NCI-H526 (cell line): ENCODE data around the gene IGLL5.
"Not testable (repeated sequence)": the region's sequence is repeated elsewhere in the genome, so short reads cannot be mapped to it uniquely, and the experiment has no call there.

ENCODE experiments used
- DNase-seq, 2 experiments: peaks; one replicate each; lab custom pipeline; 2025; lab: John Stamatoyannopoulos, UW

IGLL5 gene

GRCh38 chr22:22914726-22915669 is 27.4 kb downstream of the IGLL5 start:
- no peak for DNase-seq

- DNase-seq = no peak
Measured at GRCh38 chr22:22915670-22916035, 28.0 kb downstream of the IGLL5 start.

- no peak for DNase-seq
Measured at GRCh38 chr22:22916215-22916951, 28.8 kb downstream of the IGLL5 start.

DNA sequence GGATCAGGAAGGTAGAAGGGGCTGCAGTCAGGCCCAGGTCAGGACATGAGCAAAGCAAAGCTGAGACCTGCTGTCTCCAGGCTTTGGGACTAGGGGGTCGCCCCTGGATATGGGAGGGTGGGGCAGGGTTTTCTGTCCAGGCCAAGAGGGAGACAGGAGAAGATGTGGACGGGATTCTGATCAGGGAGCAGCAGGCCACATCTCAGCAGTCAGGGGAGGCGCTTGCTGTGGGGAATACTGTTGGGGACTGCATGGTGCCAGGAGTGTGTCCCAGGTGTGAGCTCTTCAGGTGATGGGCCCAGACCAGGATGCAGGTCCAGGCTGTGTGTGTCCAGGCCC is 29.3 kb downstream of the IGLL5 start:
- no peak for DNase-seq

GRCh38 chr22:22917377-22917776 is 29.8 kb downstream of the IGLL5 start:
- DNase-seq = no peak

DNA sequence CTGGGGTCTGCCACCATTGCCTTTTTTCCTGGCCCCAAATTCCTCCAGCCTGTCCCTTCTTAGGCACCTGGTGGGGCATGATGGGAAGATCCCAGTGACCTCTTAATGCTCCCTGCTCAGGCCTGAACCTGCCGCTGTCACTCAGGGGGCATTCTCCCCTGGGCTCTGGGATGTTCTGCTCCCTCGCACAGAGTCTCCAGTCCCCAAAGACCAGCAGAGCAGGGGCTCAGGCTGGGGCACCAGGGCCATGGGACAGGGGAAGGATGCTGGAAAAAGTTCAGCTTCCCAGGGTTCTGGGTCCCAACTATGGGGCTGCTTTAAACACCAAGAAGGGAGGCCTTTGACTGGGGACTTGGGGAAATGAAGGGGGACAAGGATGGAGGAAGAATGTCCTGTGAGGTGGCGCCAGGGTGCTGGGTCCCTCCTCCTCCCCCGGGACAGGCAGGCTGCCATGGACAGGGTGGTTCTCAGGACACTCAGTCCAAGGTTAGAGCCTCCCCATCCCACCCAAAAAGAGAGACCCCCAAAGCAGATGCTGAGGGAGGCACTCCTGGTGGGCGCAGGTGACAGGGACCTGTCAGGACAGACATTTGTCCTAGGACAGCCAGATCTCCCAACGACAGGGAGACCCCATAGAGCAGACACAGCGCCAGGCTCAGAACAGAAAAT is 30.8 kb downstream of the IGLL5 start:
- no peak for DNase-seq

- DNase-seq = no peak
Measured at GRCh38 chr22:22919041-22919440, 31.4 kb downstream of the IGLL5 start.

DNA sequence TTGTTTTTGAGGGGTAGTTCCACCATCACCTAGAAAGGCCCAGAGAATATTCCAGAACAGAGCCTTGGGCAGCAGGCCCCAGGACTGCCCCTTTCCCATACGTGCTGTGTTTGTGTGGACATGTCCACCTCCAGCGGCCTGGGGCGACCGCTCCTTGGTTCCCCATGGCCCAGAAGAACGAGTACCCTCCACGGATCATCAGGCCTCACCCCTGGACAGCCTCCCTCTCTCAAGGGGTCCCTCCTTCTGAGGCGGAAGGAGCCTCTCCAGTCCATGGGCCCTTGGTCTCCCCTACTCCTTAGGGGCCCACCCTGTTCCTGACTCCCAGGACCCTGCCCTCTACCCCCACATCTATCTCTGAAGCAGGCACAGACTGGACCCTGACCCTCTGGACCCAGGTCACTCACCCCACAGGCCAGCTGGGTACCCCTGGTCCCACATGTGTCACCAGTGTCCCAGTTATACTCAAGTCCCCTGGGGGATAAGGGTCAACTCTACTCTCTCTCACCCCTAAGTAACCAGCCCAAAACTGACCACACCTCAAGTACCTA is 32.6 kb downstream of the IGLL5 start:
- no peak for DNase-seq

DNA sequence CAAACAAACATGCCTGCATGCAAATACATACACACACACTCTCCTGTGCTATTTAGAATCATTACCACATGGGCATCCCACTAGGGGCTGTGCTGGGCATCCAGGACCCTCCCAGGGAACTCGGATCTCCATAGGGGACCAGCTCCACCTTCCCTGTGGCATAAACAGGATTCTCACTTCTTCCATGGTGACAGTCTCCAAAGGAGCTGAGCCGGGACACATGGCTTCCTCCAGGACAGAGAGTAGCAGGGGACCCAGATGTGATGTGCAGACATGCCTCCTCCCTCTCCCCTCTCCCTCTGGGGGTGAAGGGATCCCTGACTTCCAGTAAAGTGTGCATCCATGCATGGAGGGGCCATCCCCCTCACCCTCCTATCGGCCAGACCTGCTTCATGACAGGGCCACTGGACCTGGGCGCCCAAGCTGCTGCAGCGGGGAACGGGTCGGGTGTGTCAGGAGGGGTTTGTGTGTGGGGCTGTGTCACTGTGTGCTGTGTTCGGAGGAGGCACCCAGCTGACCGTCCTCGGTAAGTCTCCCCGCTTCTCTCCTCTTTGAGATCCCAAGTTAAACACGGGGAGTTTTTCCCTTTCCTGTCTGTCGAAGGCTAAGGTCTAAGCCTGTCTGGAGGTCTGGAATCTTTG is 33.4 kb downstream of the IGLL5 start:
- DNase-seq = no peak

- DNase-seq = no peak
Measured at GRCh38 chr22:22921575-22921974, 34.0 kb downstream of the IGLL5 start.

DNA sequence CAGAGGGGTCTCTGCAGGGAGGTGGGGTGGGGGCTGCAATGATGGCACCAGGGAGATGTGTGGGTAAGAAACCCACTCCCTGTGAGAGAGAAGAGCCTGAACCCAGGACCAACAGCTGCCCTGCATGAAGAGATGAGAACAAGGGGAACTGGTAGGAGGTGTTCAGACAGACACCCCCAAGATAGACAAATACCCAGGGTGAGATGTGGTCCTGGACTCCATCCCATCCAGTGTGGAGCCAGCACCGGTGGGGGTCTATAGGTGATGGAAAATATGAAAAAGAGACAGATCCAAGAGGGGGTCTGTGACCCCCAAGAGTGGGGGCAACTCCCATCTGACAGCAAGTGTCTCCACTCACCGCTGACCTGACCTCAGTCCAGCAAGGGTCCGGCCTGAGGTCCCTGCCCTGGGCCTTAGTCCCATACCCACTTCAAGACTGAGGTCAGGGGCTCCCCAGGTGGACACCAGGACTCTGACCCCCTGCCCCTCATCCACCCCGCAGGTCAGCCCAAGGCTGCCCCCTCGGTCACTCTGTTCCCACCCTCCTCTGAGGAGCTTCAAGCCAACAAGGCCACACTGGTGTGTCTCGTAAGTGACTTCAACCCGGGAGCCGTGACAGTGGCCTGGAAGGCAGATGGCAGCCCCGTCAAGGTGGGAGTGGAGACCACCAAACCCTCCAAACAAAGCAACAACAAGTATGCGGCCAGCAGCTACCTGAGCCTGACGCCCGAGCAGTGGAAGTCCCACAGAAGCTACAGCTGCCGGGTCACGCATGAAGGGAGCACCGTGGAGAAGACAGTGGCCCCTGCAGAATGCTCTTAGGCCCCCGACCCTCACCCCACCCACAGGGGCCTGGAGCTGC is 34.7 kb downstream of the IGLL5 start:
- DNase-seq = not testable (repeated sequence)

- no peak for DNase-seq
Measured at GRCh38 chr22:22922954-22923319, 35.3 kb downstream of the IGLL5 start.

GRCh38 chr22:22923379-22923778 is 35.8 kb downstream of the IGLL5 start:
- no peak for DNase-seq

DNA sequence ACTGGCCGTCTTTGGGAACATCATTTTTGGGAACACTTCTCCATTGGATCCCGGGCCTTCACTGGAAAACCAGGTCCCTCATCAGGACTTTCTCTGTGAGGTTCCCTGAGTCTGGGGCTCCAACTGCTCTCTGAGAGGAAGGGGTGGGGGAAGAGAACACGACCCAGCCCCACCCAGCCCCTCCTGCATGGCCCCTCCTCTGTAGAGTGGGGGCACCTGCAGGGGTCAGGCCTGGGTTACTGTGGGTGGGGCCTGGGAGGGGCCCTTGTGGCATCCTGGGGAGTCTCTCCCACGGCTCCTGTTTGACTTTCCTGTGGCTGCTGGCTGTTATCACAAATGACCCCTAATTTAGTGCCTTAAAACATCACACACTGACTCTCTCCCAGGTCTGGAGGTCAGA is 36.3 kb downstream of the IGLL5 start:
- no peak for DNase-seq

- DNase-seq = no peak
Measured at GRCh38 chr22:22924369-22925145, 36.9 kb downstream of the IGLL5 start.

DNA sequence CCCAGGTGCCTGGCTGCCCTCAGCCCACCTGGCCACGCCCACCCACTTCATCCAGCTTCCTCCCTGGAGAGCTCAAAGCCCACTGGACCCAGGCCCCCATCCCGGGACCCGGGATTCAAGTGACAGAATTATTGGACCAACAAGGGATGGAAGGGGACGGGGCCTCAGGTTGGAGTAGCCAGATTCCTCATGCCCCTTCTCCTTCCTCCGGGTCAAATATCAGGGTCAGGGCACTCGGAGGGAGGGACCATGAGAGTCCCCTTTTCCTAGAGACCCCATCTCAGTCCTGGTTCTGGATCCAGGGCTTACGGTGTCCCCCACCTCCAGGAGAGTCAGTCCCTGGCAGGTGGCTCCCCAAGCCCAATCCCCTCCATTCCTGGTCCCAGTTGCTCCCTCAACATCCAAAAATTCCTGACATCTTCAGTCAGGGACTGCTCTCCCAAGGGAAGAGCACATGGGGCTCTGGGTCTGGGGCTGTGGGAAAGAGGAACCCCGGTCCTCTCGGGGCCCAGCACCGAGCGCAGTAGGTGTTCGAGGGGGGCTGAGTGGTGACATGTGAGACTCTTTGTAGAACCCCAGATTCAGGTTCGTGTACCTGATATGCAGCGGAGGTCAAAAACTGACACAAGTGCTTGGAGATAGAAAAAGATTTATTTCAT is 37.7 kb downstream of the IGLL5 start:
- DNase-seq = no peak

- DNase-seq = no peak
Measured at GRCh38 chr22:22925805-22926369, 38.3 kb downstream of the IGLL5 start.

DNA sequence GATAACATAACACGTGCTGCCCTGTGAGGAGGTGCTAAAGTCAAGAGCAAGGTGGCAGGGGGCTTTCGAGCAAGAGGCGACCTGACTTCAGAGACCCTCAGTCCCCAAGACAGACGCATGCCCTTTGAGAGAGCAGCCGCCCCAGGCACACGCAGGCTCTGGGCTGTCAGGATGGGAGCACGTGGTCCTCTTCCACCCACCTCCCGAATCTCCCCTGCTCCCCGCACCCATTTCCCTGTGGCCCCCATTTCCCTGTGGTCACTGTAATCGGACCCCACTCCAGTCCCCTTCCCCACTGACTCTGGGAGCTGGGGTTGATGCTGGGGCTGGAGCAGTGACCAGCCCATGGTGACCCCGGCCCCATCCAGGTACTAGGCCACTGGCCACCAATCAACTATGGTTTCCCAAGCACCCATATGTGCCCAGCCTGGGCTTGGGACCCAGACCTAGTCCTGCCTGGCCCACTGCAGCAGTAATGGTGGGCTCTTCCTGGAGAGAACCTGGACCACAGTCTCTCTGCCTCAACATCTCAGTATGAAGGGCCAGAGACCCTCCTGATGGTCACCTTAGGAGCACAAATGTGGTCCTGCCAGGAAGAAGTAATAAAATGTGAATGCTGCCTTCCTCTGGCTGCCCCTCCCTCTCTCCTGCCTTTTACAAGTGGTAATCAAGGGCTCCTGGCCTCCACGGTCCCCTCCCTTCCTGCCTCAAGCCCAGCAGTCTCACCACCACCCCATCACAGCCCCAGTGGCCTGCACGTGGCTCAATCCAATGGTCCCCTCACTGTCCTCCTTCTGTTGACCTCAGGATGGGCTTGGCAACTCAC is 39.0 kb downstream of the IGLL5 start:
- DNase-seq = no peak
